Erythroblast (primary cell): ENCODE data around the gene HPCAL1.
"Not testable (repeated sequence)": the region's sequence is repeated elsewhere in the genome, so short reads cannot be mapped to it uniquely, and the experiment has no call there.

Source experiments
- GATA1 ChIP-seq: IDR thresholded peaks from 2 replicates; pipeline ENCODE4 v1.6.1; 2011; ENCODE audit warnings: low read depth, mild to moderate bottlenecking, control low read depth, low read length, moderate library complexity
- POLR2A ChIP-seq: IDR thresholded peaks from 2 replicates; pipeline ENCODE4 v1.6.1; 2011; ENCODE audit warnings: mild to moderate bottlenecking, low read length

GRCh38 chr2:10298777-10299176 is 3.9 kb upstream of the HPCAL1 start:
- TF ChIP-seq POLR2A, GATA1: not testable (repeated sequence)
